Liver (tissue), 9 donors: ENCODE measurements around the gene AFMID. TPM values are rescaled to one million over a fixed set of nuclear protein-coding genes. Genes with fewer than 3 reads are reported as not detected.

Experiments
- DNase-seq: peaks from one replicate; pipeline ENCODE4 v3.0.0-alpha.2; 2017; ENCODE audit warnings: low spot score
- H3K27ac ChIP-seq, 2 donors: one replicate each; pipeline ENCODE4 v1.7.0; 2013; ENCODE audit warnings: inconsistent platforms in 2 of 2, low read length in 2 of 2, control low read depth in 1 of 2, low read depth in 1 of 2, mild to moderate bottlenecking in 1 of 2
- H3K27me3 ChIP-seq, 4 donors: one replicate each; pipeline versions ENCODE4 v1.6.1 to v1.7.0; 2013; ENCODE audit warnings: low read length in 3 of 4, inconsistent platforms in 1 of 4, mild to moderate bottlenecking in 1 of 4, moderate library complexity in 1 of 4; ENCODE audit not compliant: control insufficient read depth in 4 of 4, insufficient read depth in 4 of 4
- H3K36me3 ChIP-seq, 4 donors: one replicate each; pipeline versions ENCODE4 v1.6.1 to v1.7.0; 2013; ENCODE audit warnings: low read length in 3 of 4, mild to moderate bottlenecking in 3 of 4, low read depth in 1 of 4, moderate library complexity in 1 of 4; ENCODE audit not compliant: control insufficient read depth in 4 of 4, insufficient read depth in 3 of 4
- H3K4me1 ChIP-seq, 4 donors: one replicate each; pipeline versions ENCODE4 v1.6.1 to v1.7.0; 2013; ENCODE audit warnings: low read length in 3 of 4, mild to moderate bottlenecking in 3 of 4, moderate library complexity in 1 of 4; ENCODE audit not compliant: control insufficient read depth in 4 of 4, insufficient read depth in 4 of 4
- H3K4me3 ChIP-seq, 3 donors: one replicate each; pipeline versions ENCODE4 v1.6.1 to v1.7.0; 2013; ENCODE audit warnings: low read length in 3 of 3, control low read depth in 1 of 3, low read depth in 1 of 3, mild to moderate bottlenecking in 1 of 3
- H3K9ac ChIP-seq, 2 donors: one replicate each; pipeline ENCODE4 v1.7.0; 2013; ENCODE audit warnings: low read length in 2 of 2, mild to moderate bottlenecking in 2 of 2, moderate library complexity in 2 of 2, control low read depth in 1 of 2, low read depth in 1 of 2
- H3K9me3 ChIP-seq, 4 donors: one replicate each; pipeline versions ENCODE4 v1.6.1 to v1.7.0; 2013; ENCODE audit warnings: low read length in 3 of 4; ENCODE audit not compliant: control insufficient read depth in 4 of 4
- ATF3 ChIP-seq: IDR thresholded peaks from 2 replicates; pipeline ENCODE4 v1.6.1; 2016; ENCODE audit warnings: antibody characterized with exemption
- CTCF ChIP-seq: fragments of 150-350 bp; IDR thresholded peaks from 2 replicates; pipeline ENCODE4 v1.5.1; 2017; ENCODE audit warnings: improper control_type of control experiment, low read depth, low read length; ENCODE audit not compliant: missing input control
- EGR1 ChIP-seq, 2 donors: IDR thresholded peaks; 2 replicates each; pipeline ENCODE4 v1.6.1; 2016 to 2018; ENCODE audit warnings: antibody characterized with exemption in 2 of 2, low read depth in 2 of 2
- FOXA1 ChIP-seq: IDR thresholded peaks from 2 replicates; pipeline ENCODE4 v1.6.1; 2016; ENCODE audit warnings: antibody characterized with exemption
- FOXA2 ChIP-seq: IDR thresholded peaks from 2 replicates; pipeline ENCODE4 v1.6.1; 2016; ENCODE audit warnings: antibody characterized with exemption
- GABPA ChIP-seq, 2 donors: IDR thresholded peaks in 1 of 2; conservative IDR thresholded peaks in 1 of 2; 2 replicates each; pipeline ENCODE4 v1.6.1; 2016; ENCODE audit warnings: antibody characterized with exemption in 2 of 2, mild to moderate bottlenecking in 1 of 2, moderate library complexity in 1 of 2
- HNF4A ChIP-seq, 2 donors: conservative IDR thresholded peaks; 2 replicates each; pipeline ENCODE4 v1.6.1; 2016; ENCODE audit warnings: antibody characterized with exemption in 2 of 2, mild to moderate bottlenecking in 2 of 2
- HNF4G ChIP-seq: IDR thresholded peaks from 2 replicates; pipeline ENCODE4 v1.6.1; 2016; ENCODE audit warnings: antibody characterized with exemption
- JUND ChIP-seq, 2 donors: IDR thresholded peaks; 2 replicates each; pipeline ENCODE4 v1.6.1; 2016; ENCODE audit warnings: antibody characterized with exemption in 2 of 2
- MAX ChIP-seq: IDR thresholded peaks from 2 replicates; pipeline ENCODE4 v1.6.1; 2016; ENCODE audit warnings: antibody characterized with exemption
- NR2F2 ChIP-seq: IDR thresholded peaks from 2 replicates; pipeline ENCODE4 v1.6.1; 2016; ENCODE audit warnings: antibody characterized with exemption
- RAD21 ChIP-seq, 2 donors: IDR thresholded peaks; 2 replicates each; pipeline ENCODE4 v1.6.1; 2016; ENCODE audit warnings: antibody characterized with exemption in 2 of 2, mild to moderate bottlenecking in 2 of 2
- REST ChIP-seq: IDR thresholded peaks from 2 replicates; pipeline ENCODE4 v1.6.1; 2016; ENCODE audit warnings: antibody characterized with exemption, mild to moderate bottlenecking
- RXRA ChIP-seq, 2 donors: IDR thresholded peaks; 2 replicates each; pipeline ENCODE4 v1.6.1; 2017 to 2018; ENCODE audit warnings: antibody characterized with exemption in 2 of 2, mild to moderate bottlenecking in 1 of 2
- SP1 ChIP-seq: IDR thresholded peaks from 2 replicates; pipeline ENCODE4 v1.6.1; 2018; ENCODE audit warnings: antibody characterized with exemption, mild to moderate bottlenecking
- TAF1 ChIP-seq: conservative IDR thresholded peaks from 2 replicates; pipeline ENCODE4 v1.6.1; 2016; ENCODE audit warnings: antibody characterized with exemption, mild to moderate bottlenecking
- YY1 ChIP-seq: IDR thresholded peaks from 2 replicates; pipeline ENCODE4 v1.6.1; 2016; ENCODE audit warnings: antibody characterized with exemption, mild to moderate bottlenecking
- ZBTB33 ChIP-seq: IDR thresholded peaks from 2 replicates; pipeline ENCODE4 v1.6.1; 2016; ENCODE audit warnings: antibody characterized with exemption
- WGBS: extraction: QIAGEN DNeasy Blood & Tissue Kit; methylation state at CpG from one replicate; pipeline ENCODE4 v1.1.7; 2013; 5-methylcytosine and 5-hydroxymethylcytosine counted together
- polyA plus RNA-seq, 2 donors: library from polyadenylated mRNA; stranded (reverse) in 1 of 2; unstranded in 1 of 2; fragments of 200-250 nt in 1 of 2; fragments of >200 nt in 1 of 2; fragmentation: Nextera tagmentation in 1 of 2; extraction: Ambion mirVana in 1 of 2; gene quantifications; one replicate each; pipeline versions ENCODE4 v1.2.1 to v1.2.3, GENCODE V29; 2013 to 2015
- total RNA-seq, 2 donors: library from RNA; depleted of rRNA; stranded (reverse); fragments of >200 nt; gene quantifications; one replicate each; pipeline ENCODE4 v1.2.3, GENCODE V29; 2014
- donor health status: healthy.
- donor health status: healthy.
- donor health status: healthy.
- donor health status: healthy.
- donor health status: healthy.

The AFMID gene
- total and polyA plus RNA-seq, 4 donors = 73.4 to 201 (median 138) TPM

GRCh38 chr17:78239489-78239931 lies 52.3 kb downstream of the AFMID start:
- H3K27me3 ChIP-seq = no peaks in the 10 kb centered on the region
- no peaks in the 10 kb centered on the region for H3K36me3 ChIP-seq
- H3K9ac ChIP-seq = no peak overlapping the region
- WGBS = 91% methylated on average over 9 of the region's 9 CpGs
- no peak for DNase-seq
- no peak overlapping the region for H3K4me3 ChIP-seq
- no peaks in the 10 kb centered on the region for H3K4me1 ChIP-seq
- TF ChIP-seq MAX (no peak), FOXA1 (no peak), RXRA (IDR thresholded peaks at IDR 0.05) (no peak), JUND (IDR thresholded peaks at IDR 0.05) (no peak), HNF4G (no peak), HNF4A (conservative IDR thresholded peaks at IDR 0.05) (no peak), CTCF (no peak), YY1 (no peak), GABPA (IDR thresholded peaks at IDR 0.05 in 1 of 2, conservative IDR thresholded peaks at IDR 0.05 in 1 of 2) (no peak), FOXA2 (no peak), SP1 (no peak), EGR1 (IDR thresholded peaks at IDR 0.05; ENCODE audit: low read depth in 2 of 2) (no peak), ZBTB33 (no peak), NR2F2 (no peak), REST (no peak), RAD21 (IDR thresholded peaks at IDR 0.05) (no peak), ATF3 (no peak), TAF1 (no peak)
- no peaks in the 10 kb centered on the region for H3K9me3 ChIP-seq
- H3K27ac ChIP-seq = no peak overlapping the region
